HG02885 (cell line): ENCODE measurements around the gene ACO1.

ENCODE experiments used
- ATAC-seq: cut with Tn5 transposase; IDR thresholded peaks from one replicate; pipeline ENCODE4 v1.9.1; 2021; ENCODE audit warnings: mild to moderate bottlenecking; ENCODE audit not compliant: unreplicated experiment, poor library complexity

ACO1 gene

GRCh38 chr9:32483343-32483742 lies 98.9 kb downstream of the ACO1 start:
- ATAC-seq, result no peak

GRCh38 chr9:32486839-32487562 lies 102.6 kb downstream of the ACO1 start:
- ATAC-seq, result no peak

GRCh38 chr9:32487981-32488380 lies 103.5 kb downstream of the ACO1 start:
- ATAC-seq, result no peak

- no peak for ATAC-seq
Measured at GRCh38 chr9:32490601-32491000, 106.2 kb downstream of the ACO1 start.

GRCh38 chr9:32497921-32498320 lies 113.5 kb downstream of the ACO1 start:
- ATAC-seq, result no peak

GRCh38 chr9:32500768-32501167 lies 116.3 kb downstream of the ACO1 start:
- no peak for ATAC-seq

- no peak for ATAC-seq
Measured at GRCh38 chr9:32501868-32502267, 117.4 kb downstream of the ACO1 start.

- no peak for ATAC-seq
Measured at GRCh38 chr9:32502464-32502863, 118.0 kb downstream of the ACO1 start.

- no peak for ATAC-seq
Measured at GRCh38 chr9:32503008-32503407, 118.6 kb downstream of the ACO1 start.
